Measurements from ENCODE around the gene CORO1C.

CORO1C gene

GRCh38 chr12:108597559-108598471, 133.5 kb downstream of the CORO1C start, which contains the start of gene TMEM119:
Gene TMEM119 (minus strand): TSS chr12:108598084. CDS start chr12:108592383, 5,701 bp downstream.
- peak in 1 of 2 donors; percentile 19 for DNase-seq

- DNase-seq, result no peak
Observed at GRCh38 chr12:108596854-108597558, 134.3 kb downstream of the CORO1C start.

- DNase-seq, result no peak
Observed at GRCh38 chr12:108595711-108596647, 135.3 kb downstream of the CORO1C start.
